ENCODE data around the gene PDHB.

The PDHB gene

GRCh38 chr3:58411036-58411435, 22.6 kb downstream of the PDHB start:
- H4K8ac ChIP-seq (ENCODE audit: low read depth, low read length) = no peak overlapping the region
- no peak overlapping the region for H3K23ac ChIP-seq (ENCODE audit: low read depth, low read length, poor library complexity)
- peaks cover 0 to 11% of the 10 kb centered on the region in 2 donors for H3K36me3 ChIP-seq (replicated peaks in 1 of 2; ENCODE audit: control insufficient read depth in 2 of 2, insufficient read depth in 2 of 2, low read length in 2 of 2)
- H3K4me2 ChIP-seq (ENCODE audit: insufficient read depth, low read length, poor library complexity, severe bottlenecking) = no peak overlapping the region
- no peak overlapping the region for H2BK5ac ChIP-seq (ENCODE audit: low read length)
- no peak overlapping the region for H4K91ac ChIP-seq (ENCODE audit: low read depth, low read length, poor library complexity)
- no peak overlapping the region for H2BK12ac ChIP-seq (ENCODE audit: low read length)
- peaks cover 0 to 5% of the 10 kb centered on the region in 2 donors for H3K9me3 ChIP-seq (replicated peaks in 1 of 2; ENCODE audit: control insufficient read depth in 2 of 2, insufficient read depth in 1 of 2, low read depth in 1 of 2, low read length in 2 of 2)
- H3K4me1 ChIP-seq (ENCODE audit: control insufficient read depth in 2 of 2, insufficient read depth in 1 of 2, low read depth in 1 of 2, low read length in 2 of 2) = peaks cover 0 to 5% of the 10 kb centered on the region in 2 donors
- H3K79me1 ChIP-seq (ENCODE audit: low read depth, low read length) = no peaks in the 10 kb centered on the region
- no peaks in the 10 kb centered on the region for H3K27me3 ChIP-seq (ENCODE audit: control insufficient read depth in 3 of 3, insufficient read depth in 3 of 3, low read depth in 1 of 3, low read length in 3 of 3)
- no peak overlapping the region for H3K9ac ChIP-seq (ENCODE audit: low read depth, low read length, poor library complexity)
- H2AFZ ChIP-seq (ENCODE audit: low read length) = no peak overlapping the region
- WGBS, 2 donors (ENCODE audit: extremely low coverage in 2 of 2, insufficient read length in 2 of 2, insufficient replicate concordance in 1 of 2) = no CpG with 5 or more reads among the region's 3 CpGs
- H3K27ac ChIP-seq (replicated peaks; ENCODE audit: low read length) = no peak overlapping the region
- H3K4me3 ChIP-seq (ENCODE audit: low read length in 2 of 2) = no peak overlapping the region
- H3K18ac ChIP-seq (ENCODE audit: low read length) = no peak overlapping the region
- H3K14ac ChIP-seq (ENCODE audit: low read length) = no peak overlapping the region
- no peak overlapping the region for H2BK120ac ChIP-seq (ENCODE audit: low read depth, low read length)
- H2BK15ac ChIP-seq (ENCODE audit: low read length) = no peak overlapping the region
- H2AK5ac ChIP-seq (ENCODE audit: low read depth, low read length) = no peak overlapping the region
- DNase-seq (ENCODE audit: low spot score) = no peak
- no peak overlapping the region for H3K4ac ChIP-seq (ENCODE audit: low read length)

- no peak overlapping the region for H2BK120ac ChIP-seq (ENCODE audit: low read depth, low read length)
Observed at GRCh38 chr3:58409663-58410062, 24.0 kb downstream of the PDHB start.

GRCh38 chr3:58408906-58409305, 24.7 kb downstream of the PDHB start:
- WGBS, 2 donors (ENCODE audit: extremely low coverage in 2 of 2, insufficient read length in 2 of 2, insufficient replicate concordance in 1 of 2) = no CpG with 5 or more reads among the region's 5 CpGs
- Histone ChIP-seq H3K27me3 (ENCODE audit: control insufficient read depth in 3 of 3, insufficient read depth in 3 of 3, low read depth in 1 of 3, low read length in 3 of 3) (no peaks in the 10 kb centered on the region), H3K4me2 (ENCODE audit: insufficient read depth, low read length, poor library complexity, severe bottlenecking) (no peak overlapping the region), H2BK12ac (ENCODE audit: low read length) (no peak overlapping the region), H2AK5ac (ENCODE audit: low read depth, low read length) (no peak overlapping the region), H2BK5ac (ENCODE audit: low read length) (no peak overlapping the region), H3K9ac (ENCODE audit: low read depth, low read length, poor library complexity) (no peak overlapping the region), H3K4me1 (ENCODE audit: control insufficient read depth in 2 of 2, insufficient read depth in 1 of 2, low read depth in 1 of 2, low read length in 2 of 2) (peaks cover 0 to 5% of the 10 kb centered on the region in 2 donors), H3K14ac (ENCODE audit: low read length) (no peak overlapping the region), H2BK15ac (ENCODE audit: low read length) (no peak overlapping the region), H3K36me3 (replicated peaks in 1 of 2; ENCODE audit: control insufficient read depth in 2 of 2, insufficient read depth in 2 of 2, low read length in 2 of 2) (peaks cover 0 to 11% of the 10 kb centered on the region in 2 donors), H3K4ac (ENCODE audit: low read length) (no peak overlapping the region), H4K91ac (ENCODE audit: low read depth, low read length, poor library complexity) (no peak overlapping the region), H3K27ac (replicated peaks; ENCODE audit: low read length) (no peak overlapping the region), H3K18ac (ENCODE audit: low read length) (no peak overlapping the region), H3K79me1 (ENCODE audit: low read depth, low read length) (no peaks in the 10 kb centered on the region), H4K8ac (ENCODE audit: low read depth, low read length) (no peak overlapping the region), H2BK120ac (ENCODE audit: low read depth, low read length) (no peak overlapping the region), H3K4me3 (ENCODE audit: low read length in 2 of 2) (no peak overlapping the region), H2AFZ (ENCODE audit: low read length) (no peak overlapping the region), H3K9me3 (replicated peaks in 1 of 2; ENCODE audit: control insufficient read depth in 2 of 2, insufficient read depth in 1 of 2, low read depth in 1 of 2, low read length in 2 of 2) (peaks cover 0 to 5% of the 10 kb centered on the region in 2 donors), H3K23ac (ENCODE audit: low read depth, low read length, poor library complexity) (no peak overlapping the region)
- DNase-seq (ENCODE audit: low spot score) = no peak

More at GRCh38 chr3:58409663-58410062, 24.0 kb downstream of the PDHB start:
- Histone ChIP-seq H2BK5ac (ENCODE audit: low read length) (no peak overlapping the region), H3K27me3 (ENCODE audit: control insufficient read depth in 3 of 3, insufficient read depth in 3 of 3, low read depth in 1 of 3, low read length in 3 of 3) (no peaks in the 10 kb centered on the region), H3K9ac (ENCODE audit: low read depth, low read length, poor library complexity) (no peak overlapping the region), H3K4ac (ENCODE audit: low read length) (no peak overlapping the region), H2AK5ac (ENCODE audit: low read depth, low read length) (no peak overlapping the region), H4K91ac (ENCODE audit: low read depth, low read length, poor library complexity) (no peak overlapping the region), H2BK12ac (ENCODE audit: low read length) (no peak overlapping the region), H3K79me1 (ENCODE audit: low read depth, low read length) (no peaks in the 10 kb centered on the region), H3K23ac (ENCODE audit: low read depth, low read length, poor library complexity) (no peak overlapping the region), H3K9me3 (replicated peaks in 1 of 2; ENCODE audit: control insufficient read depth in 2 of 2, insufficient read depth in 1 of 2, low read depth in 1 of 2, low read length in 2 of 2) (peaks cover 0 to 5% of the 10 kb centered on the region in 2 donors), H3K18ac (ENCODE audit: low read length) (no peak overlapping the region), H3K27ac (replicated peaks; ENCODE audit: low read length) (no peak overlapping the region), H3K4me2 (ENCODE audit: insufficient read depth, low read length, poor library complexity, severe bottlenecking) (no peak overlapping the region), H4K8ac (ENCODE audit: low read depth, low read length) (no peak overlapping the region), H3K14ac (ENCODE audit: low read length) (no peak overlapping the region), H2BK15ac (ENCODE audit: low read length) (no peak overlapping the region), H2AFZ (ENCODE audit: low read length) (no peak overlapping the region), H3K4me1 (ENCODE audit: control insufficient read depth in 2 of 2, insufficient read depth in 1 of 2, low read depth in 1 of 2, low read length in 2 of 2) (peaks cover 0 to 5% of the 10 kb centered on the region in 2 donors), H3K36me3 (replicated peaks in 1 of 2; ENCODE audit: control insufficient read depth in 2 of 2, insufficient read depth in 2 of 2, low read length in 2 of 2) (peaks cover 0 to 11% of the 10 kb centered on the region in 2 donors), H3K4me3 (ENCODE audit: low read length in 2 of 2) (no peak overlapping the region)
- DNase-seq (ENCODE audit: low spot score) = no peak
- no CpG with 5 or more reads among the region's 3 CpGs for WGBS, 2 donors (ENCODE audit: extremely low coverage in 2 of 2, insufficient read length in 2 of 2, insufficient replicate concordance in 1 of 2)

GRCh38 chr3:58404396-58404795, 29.2 kb downstream of the PDHB start:
- H3K9me3 ChIP-seq (replicated peaks in 1 of 2; ENCODE audit: control insufficient read depth in 2 of 2, insufficient read depth in 1 of 2, low read depth in 1 of 2, low read length in 2 of 2) = peaks cover 0 to 5% of the 10 kb centered on the region in 2 donors
- H3K14ac ChIP-seq (ENCODE audit: low read length) = no peak overlapping the region
- no peak overlapping the region for H3K18ac ChIP-seq (ENCODE audit: low read length)
- H4K91ac ChIP-seq (ENCODE audit: low read depth, low read length, poor library complexity) = no peak overlapping the region
- no peak for DNase-seq (ENCODE audit: low spot score)
- H2BK12ac ChIP-seq (ENCODE audit: low read length) = no peak overlapping the region
- H3K27ac ChIP-seq (replicated peaks; ENCODE audit: low read length) = no peak overlapping the region
- H2AFZ ChIP-seq (ENCODE audit: low read length) = no peak overlapping the region
- H2AK5ac ChIP-seq (ENCODE audit: low read depth, low read length) = no peak overlapping the region
- no peak overlapping the region for H4K8ac ChIP-seq (ENCODE audit: low read depth, low read length)
- no peaks in the 10 kb centered on the region for H3K79me1 ChIP-seq (ENCODE audit: low read depth, low read length)
- no peaks in the 10 kb centered on the region for H3K4me1 ChIP-seq (ENCODE audit: control insufficient read depth in 2 of 2, insufficient read depth in 1 of 2, low read depth in 1 of 2, low read length in 2 of 2)
- no peak overlapping the region for H2BK5ac ChIP-seq (ENCODE audit: low read length)
- no peak overlapping the region for H3K4me2 ChIP-seq (ENCODE audit: insufficient read depth, low read length, poor library complexity, severe bottlenecking)
- WGBS, 2 donors (ENCODE audit: extremely low coverage in 2 of 2, insufficient read length in 2 of 2, insufficient replicate concordance in 1 of 2) = no CpG with 5 or more reads among the region's 4 CpGs
- no peak overlapping the region for H3K23ac ChIP-seq (ENCODE audit: low read depth, low read length, poor library complexity)
- no peaks in the 10 kb centered on the region for H3K27me3 ChIP-seq (ENCODE audit: control insufficient read depth in 3 of 3, insufficient read depth in 3 of 3, low read depth in 1 of 3, low read length in 3 of 3)
- H2BK15ac ChIP-seq (ENCODE audit: low read length) = no peak overlapping the region
- peaks cover 0 to 6% of the 10 kb centered on the region in 2 donors for H3K36me3 ChIP-seq (replicated peaks in 1 of 2; ENCODE audit: control insufficient read depth in 2 of 2, insufficient read depth in 2 of 2, low read length in 2 of 2)
- H3K4ac ChIP-seq (ENCODE audit: low read length) = no peak overlapping the region
- H2BK120ac ChIP-seq (ENCODE audit: low read depth, low read length) = no peak overlapping the region
- H3K4me3 ChIP-seq (ENCODE audit: low read length in 2 of 2) = no peak overlapping the region
- H3K9ac ChIP-seq (ENCODE audit: low read depth, low read length, poor library complexity) = no peak overlapping the region
